ENCODE results near the gene CDRT4.

DNA sequence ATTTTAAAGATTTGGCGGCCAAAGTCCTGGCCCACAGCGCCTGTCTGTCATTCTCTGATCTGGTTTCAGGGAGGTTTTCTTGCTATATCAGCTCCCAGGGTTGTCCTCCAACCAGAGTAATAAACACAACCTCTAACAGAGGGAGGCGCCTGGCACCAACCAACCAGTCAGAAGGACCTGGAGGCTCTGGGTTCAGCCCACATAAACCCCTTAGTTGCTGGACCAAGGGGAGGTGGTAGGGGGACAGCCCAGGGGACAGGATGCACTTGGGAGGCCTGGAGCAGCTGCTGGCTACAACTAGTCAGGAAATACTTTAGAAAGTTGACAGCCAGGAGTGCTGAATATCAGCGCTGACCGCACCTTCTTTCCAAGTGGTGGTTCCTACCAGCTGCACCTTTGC lies 41.7 kb upstream of the CDRT4 start:
- TF ChIP-seq, protein P1, sequence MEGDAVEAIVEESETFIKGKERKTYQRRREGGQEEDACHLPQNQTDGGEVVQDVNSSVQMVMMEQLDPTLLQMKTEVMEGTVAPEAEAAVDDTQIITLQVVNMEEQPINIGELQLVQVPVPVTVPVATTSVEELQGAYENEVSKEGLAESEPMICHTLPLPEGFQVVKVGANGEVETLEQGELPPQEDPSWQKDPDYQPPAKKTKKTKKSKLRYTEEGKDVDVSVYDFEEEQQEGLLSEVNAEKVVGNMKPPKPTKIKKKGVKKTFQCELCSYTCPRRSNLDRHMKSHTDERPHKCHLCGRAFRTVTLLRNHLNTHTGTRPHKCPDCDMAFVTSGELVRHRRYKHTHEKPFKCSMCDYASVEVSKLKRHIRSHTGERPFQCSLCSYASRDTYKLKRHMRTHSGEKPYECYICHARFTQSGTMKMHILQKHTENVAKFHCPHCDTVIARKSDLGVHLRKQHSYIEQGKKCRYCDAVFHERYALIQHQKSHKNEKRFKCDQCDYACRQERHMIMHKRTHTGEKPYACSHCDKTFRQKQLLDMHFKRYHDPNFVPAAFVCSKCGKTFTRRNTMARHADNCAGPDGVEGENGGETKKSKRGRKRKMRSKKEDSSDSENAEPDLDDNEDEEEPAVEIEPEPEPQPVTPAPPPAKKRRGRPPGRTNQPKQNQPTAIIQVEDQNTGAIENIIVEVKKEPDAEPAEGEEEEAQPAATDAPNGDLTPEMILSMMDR (IDR thresholded peaks at IDR 0.05) = no peak
- TF ChIP-seq POLR2A (IDR thresholded peaks at IDR 0.05) = no peak
- no peak for TF ChIP-seq POLR2AphosphoS5 (IDR thresholded peaks at IDR 0.05)
